IMR-90 (cell line): ENCODE results near the gene OR9Q2. TPM values are rescaled to one million over a fixed set of nuclear protein-coding genes. Genes with fewer than 3 reads are reported as not detected.

Source experiments
- ATAC-seq: fragments of 200-7000 bp; cut with Tn5 transposase; 2 replicates; pipeline ENCODE4 v1.9.1; 2020; ENCODE audit warnings: low read depth, mild to moderate bottlenecking, moderate library complexity
- BruUV-seq: library from RNA; stranded (reverse); fragments of 400-500 nt; replicated peaks from 2 replicates; lab custom pipeline; 2021; lab: Mats Ljungman, UMichigan
- CTCF ChIA-PET: fragments of 300-600 bp; formaldehyde crosslinking; extraction: SDS; loops from one replicate; lab custom pipeline; 2021; ENCODE audit warnings: antibody characterized with exemption; lab: Yijun Ruan, JAX
- POLR2A ChIA-PET: fragments of 300-600 bp; sonication (Branson Sonifier 250); formaldehyde crosslinking; loops from one replicate; lab custom pipeline; 2022; ENCODE audit warnings: antibody characterized with exemption; ENCODE audit not compliant: unreplicated experiment; lab: Charles Lee
- DNase-seq: peaks from one replicate; pipeline ENCODE4 v3.0.0; 2013
- H2AFZ ChIP-seq: replicated peaks from 2 replicates; pipeline ENCODE3; 2013; ENCODE audit warnings: low read length, mild to moderate bottlenecking; ENCODE audit not compliant: poor library complexity
- H2AK5ac ChIP-seq: 2 replicates; pipeline ENCODE4 v1.6.1; 2013; ENCODE audit warnings: low read depth, low read length, inconsistent platforms
- H2AK9ac ChIP-seq: replicated peaks from 2 replicates; pipeline ENCODE3; 2013; ENCODE audit warnings: mild to moderate bottlenecking, low read depth, low read length, moderate library complexity; ENCODE audit not compliant: poor library complexity
- H2BK120ac ChIP-seq: 2 replicates; pipeline ENCODE4 v1.6.1; 2013; ENCODE audit warnings: low read depth, low read length, inconsistent platforms
- H2BK15ac ChIP-seq: 3 replicates; pipeline ENCODE4 v1.6.1; 2013; ENCODE audit warnings: low read depth, low read length, inconsistent platforms
- H2BK20ac ChIP-seq: 2 replicates; pipeline ENCODE4 v1.6.1; 2013; ENCODE audit warnings: low read depth, mild to moderate bottlenecking, inconsistent platforms, low read length, moderate library complexity
- H2BK5ac ChIP-seq: 2 replicates; pipeline ENCODE4 v1.6.1; 2013; ENCODE audit warnings: mild to moderate bottlenecking, low read depth, low read length, inconsistent platforms; ENCODE audit not compliant: poor library complexity, severe bottlenecking
- H3K14ac ChIP-seq: replicated peaks from 2 replicates; pipeline ENCODE4 v1.6.1; 2013; ENCODE audit warnings: low read depth, low read length, inconsistent platforms
- H3K18ac ChIP-seq: 2 replicates; pipeline ENCODE4 v1.6.1; 2013; ENCODE audit warnings: low read depth, low read length, control low read depth
- H3K23ac ChIP-seq: 2 replicates; pipeline ENCODE4 v1.6.1; 2013; ENCODE audit warnings: low read depth, low read length, inconsistent platforms
- H3K27ac ChIP-seq: 2 replicates; pipeline ENCODE4 v1.5.1; 2013; ENCODE audit warnings: mild to moderate bottlenecking, control low read depth, low read length; ENCODE audit not compliant: insufficient read depth
- H3K27me3 ChIP-seq: 2 replicates; pipeline ENCODE4 v1.6.1; 2013; ENCODE audit warnings: low read length; ENCODE audit not compliant: control insufficient read depth, insufficient read depth
- H3K36me3 ChIP-seq: 2 replicates; pipeline ENCODE4 v1.6.1; 2013; ENCODE audit warnings: low read length, mixed read lengths; ENCODE audit not compliant: control insufficient read depth, insufficient read depth
- H3K4ac ChIP-seq: 2 replicates; pipeline ENCODE4 v1.6.1; 2013; ENCODE audit warnings: low read depth, low read length, inconsistent platforms
- H3K4me1 ChIP-seq: 2 replicates; pipeline ENCODE4 v1.6.1; 2013; ENCODE audit warnings: low read length, mixed read lengths; ENCODE audit not compliant: control insufficient read depth, insufficient read depth
- H3K4me2 ChIP-seq: 2 replicates; pipeline ENCODE4 v1.6.1; 2013; ENCODE audit warnings: low read depth, mild to moderate bottlenecking, control low read depth, low read length, moderate library complexity
- H3K4me3 ChIP-seq: 2 replicates; pipeline ENCODE4 v1.5.1; 2013; ENCODE audit warnings: low read depth, mild to moderate bottlenecking, control low read depth, low read length, moderate library complexity; ENCODE audit not compliant: insufficient read depth
- H3K56ac ChIP-seq: 2 replicates; pipeline ENCODE4 v1.6.1; 2013; ENCODE audit warnings: low read length, inconsistent platforms; ENCODE audit not compliant: insufficient read depth; ENCODE audit errors: extremely low read depth
- H3K79me1 ChIP-seq, 2 experiments: 2 replicates each; pipeline ENCODE4 v1.6.1; 2013; ENCODE audit warnings: low read length in 2 of 2, inconsistent platforms in 1 of 2, low read depth in 1 of 2
- H3K9ac ChIP-seq: 2 replicates; pipeline ENCODE4 v1.6.1; 2013; ENCODE audit warnings: low read depth, low read length, control low read depth
- H3K9me1 ChIP-seq: 2 replicates; pipeline ENCODE4 v1.6.1; 2013; ENCODE audit warnings: low read length, inconsistent platforms; ENCODE audit not compliant: insufficient read depth
- H3K9me3 ChIP-seq: 2 replicates; pipeline ENCODE4 v1.6.1; 2013; ENCODE audit warnings: low read length; ENCODE audit not compliant: control insufficient read depth, insufficient read depth
- H4K20me1 ChIP-seq: 2 replicates; pipeline ENCODE4 v1.6.1; 2013; ENCODE audit warnings: low read length, inconsistent platforms; ENCODE audit not compliant: insufficient read depth
- H4K5ac ChIP-seq: 2 replicates; pipeline ENCODE4 v1.6.1; 2013; ENCODE audit warnings: mild to moderate bottlenecking, low read depth, low read length, control low read depth
- H4K8ac ChIP-seq, 2 experiments: 2 replicates each; pipeline ENCODE4 v1.6.1; 2013; ENCODE audit warnings: low read depth in 2 of 2, low read length in 2 of 2, control low read depth in 1 of 2, inconsistent platforms in 1 of 2
- H4K91ac ChIP-seq: 2 replicates; pipeline ENCODE4 v1.6.1; 2013; ENCODE audit warnings: low read depth, low read length, inconsistent platforms; ENCODE audit not compliant: insufficient read depth
- BHLHE40 ChIP-seq: fragments of 150-350 bp; IDR thresholded peaks from 2 replicates; pipeline ENCODE4 v1.6.1; 2016; ENCODE audit warnings: mild to moderate bottlenecking, low read depth, low read length
- CEBPB ChIP-seq: IDR thresholded peaks from 2 replicates; pipeline ENCODE4 v1.6.1; 2012; ENCODE audit warnings: low read depth, low read length, improper control_type of control experiment
- CHD1 ChIP-seq: IDR thresholded peaks from 2 replicates; pipeline ENCODE4 v1.6.1; 2012; ENCODE audit warnings: low read depth, low read length, improper control_type of control experiment
- CTCF ChIP-seq: conservative IDR thresholded peaks from 2 replicates; pipeline ENCODE4 v1.5.1; 2012; ENCODE audit warnings: mild to moderate bottlenecking, low read depth, low read length, improper control_type of control experiment
- ELK1 ChIP-seq: fragments of 150-350 bp; IDR thresholded peaks from 2 replicates; pipeline ENCODE4 v1.6.1; 2016; ENCODE audit warnings: low read depth, mild to moderate bottlenecking, low read length, moderate library complexity, borderline replicate concordance
- FOS ChIP-seq: fragments of 150-350 bp; IDR thresholded peaks from 2 replicates; pipeline ENCODE4 v1.6.1; 2016; ENCODE audit warnings: low read depth, low read length
- MAFK ChIP-seq: IDR thresholded peaks from 2 replicates; pipeline ENCODE4 v1.6.1; 2012; ENCODE audit warnings: low read depth, low read length, improper control_type of control experiment
- MAZ ChIP-seq: IDR thresholded peaks from 2 replicates; pipeline ENCODE4 v1.6.1; 2012; ENCODE audit warnings: low read depth, mild to moderate bottlenecking, low read length, improper control_type of control experiment, moderate library complexity, borderline replicate concordance
- MXI1 ChIP-seq: IDR thresholded peaks from 2 replicates; pipeline ENCODE4 v1.6.1; 2012; ENCODE audit warnings: low read depth, mild to moderate bottlenecking, low read length, moderate library complexity, borderline replicate concordance
- NFE2L2 ChIP-seq: fragments of 150-350 bp; IDR thresholded peaks from 2 replicates; pipeline ENCODE4 v1.6.1; 2016; ENCODE audit warnings: low read depth, mild to moderate bottlenecking, low read length
- POLR2A ChIP-seq: IDR thresholded peaks from 2 replicates; pipeline ENCODE4 v1.6.1; 2012; ENCODE audit warnings: mild to moderate bottlenecking, low read depth, low read length
- RAD21 ChIP-seq: IDR thresholded peaks from 2 replicates; pipeline ENCODE4 v1.6.1; 2012; ENCODE audit warnings: low read length, improper control_type of control experiment
- RCOR1 ChIP-seq: IDR thresholded peaks from 2 replicates; pipeline ENCODE4 v1.6.1; 2012; ENCODE audit warnings: mild to moderate bottlenecking, low read length, improper control_type of control experiment; ENCODE audit not compliant: insufficient replicate concordance
- RFX5 ChIP-seq: IDR thresholded peaks from 2 replicates; pipeline ENCODE4 v1.8.0; 2012; ENCODE audit warnings: low read depth, mild to moderate bottlenecking, low read length, moderate library complexity
- SMC3 ChIP-seq: fragments of 150-350 bp; IDR thresholded peaks from 2 replicates; pipeline ENCODE4 v1.6.1; 2016; ENCODE audit warnings: low read depth, mild to moderate bottlenecking, antibody characterized with exemption, low read length, moderate library complexity
- USF2 ChIP-seq: fragments of 150-350 bp; IDR thresholded peaks from 2 replicates; pipeline ENCODE4 v1.6.1; 2017; ENCODE audit warnings: mild to moderate bottlenecking, antibody characterized with exemption, low read length, low read depth
- WGBS, 2 experiments: methylation state at CpG; one replicate each; pipeline versions ENCODE4 v1.1.5 to v1.1.7; 2013; ENCODE audit warnings: missing lambda C conversion rate in 2 of 2; ENCODE audit not compliant: insufficient read length in 1 of 2; ENCODE audit errors: extremely low coverage in 2 of 2; 5-methylcytosine and 5-hydroxymethylcytosine counted together
- dilution Hi-C: fragments of 300-500 bp; cut with HindIII; formaldehyde crosslinking; loops from one replicate; pipeline ENCODE4 v1.14.3; 2018; ENCODE audit warnings: low sequenced_read_pairs; ENCODE audit not compliant: unreplicated experiment
- in situ Hi-C: fragments of 300-500 bp; cut with MboI; formaldehyde crosslinking; loops from 3 replicates; pipeline ENCODE4 v1.14.3; 2019; ENCODE audit warnings: low sequenced_read_pairs, inconsistent platforms, mixed read lengths
- intact Hi-C: fragments of 100-400 bp; cut with micrococcal nuclease; formaldehyde crosslinking; loops from 2 replicates; pipeline ENCODE4 v1.10.0; 2022
- polyA plus RNA-seq, 3 experiments: library from polyadenylated mRNA; depleted of rRNA; stranded (reverse); fragments of >200 nt; gene quantifications; 2 replicates each; pipeline ENCODE4 v1.2.3, GENCODE V29; 2012; ENCODE audit warnings: low replicate concordance in 1 of 3
- total RNA-seq: library from RNA; depleted of rRNA; stranded (reverse); fragments of >200 nt; gene quantifications from 2 replicates; pipeline ENCODE4 v1.2.3, GENCODE V29; 2012

Gene OR9Q2
- total and polyA plus RNA-seq, 2 of the 4 experiments (the other 2 are of a cell fraction) = not detected

GRCh38 chr11:58192229-58192628, 3.4 kb downstream of the OR9Q2 start:
- H4K8ac ChIP-seq = no peak overlapping the region
- H2BK120ac ChIP-seq = no peak overlapping the region
- H3K4me2 ChIP-seq = no peak overlapping the region
- no peak overlapping the region for H2AK9ac ChIP-seq
- H4K5ac ChIP-seq = no peak overlapping the region
- no peak overlapping the region for H2BK15ac ChIP-seq
- H3K18ac ChIP-seq = no peak overlapping the region
- DNase-seq (no peak), ATAC-seq (no peak)
- no TSS peak for BruUV-seq
- no peaks in the 10 kb centered on the region for H3K9me3 ChIP-seq
- no peak overlapping the region for H4K91ac ChIP-seq
- H4K20me1 ChIP-seq = no peaks in the 10 kb centered on the region
- TF ChIP-seq RAD21 = no peak
- TF ChIP-seq RFX5 = no peak
- no peak for TF ChIP-seq BHLHE40
- no peak for TF ChIP-seq SMC3
- TF ChIP-seq CEBPB = no peak
- no peak for TF ChIP-seq MXI1
- no peak for TF ChIP-seq MAZ
- TF ChIP-seq MAFK = no peak
- TF ChIP-seq RCOR1 = no peak
- TF ChIP-seq NFE2L2 = no peak
- TF ChIP-seq USF2 = no peak
- TF ChIP-seq POLR2A = no peak
- no peak for TF ChIP-seq CTCF
- no peak for TF ChIP-seq CHD1
- TF ChIP-seq ELK1 = no peak
- no peak for TF ChIP-seq FOS
- H3K56ac ChIP-seq = no peak overlapping the region
- H3K23ac ChIP-seq = no peak overlapping the region
- H3K27me3 ChIP-seq = 0 out of 2 replicates have a peak, but pooled peaks cover 2% of the 10 kb centered on the region
- H3K4me3 ChIP-seq = no peak overlapping the region
- intact Hi-C loops = no loop called here
- WGBS, 2 experiments = no CpG with 5 or more reads among the region's 3 CpGs
- no peak overlapping the region for H2BK5ac ChIP-seq
- H3K79me1 ChIP-seq = no peaks in the 10 kb centered on the region
- H2AFZ ChIP-seq = no peak overlapping the region
- no peaks in the 10 kb centered on the region for H3K9me1 ChIP-seq
- no peak overlapping the region for H3K4ac ChIP-seq
- H3K14ac ChIP-seq = no peak overlapping the region
- ChIA-PET CTCF (no interaction called here), POLR2A (no interaction called here)
- H3K9ac ChIP-seq = no peak overlapping the region
- H3K36me3 ChIP-seq = no peaks in the 10 kb centered on the region
- H3K27ac ChIP-seq = no peak overlapping the region
- no peak overlapping the region for H2BK20ac ChIP-seq
- H3K4me1 ChIP-seq = no peaks in the 10 kb centered on the region
- no peak overlapping the region for H2AK5ac ChIP-seq
- in situ Hi-C loops = no loop called here
- dilution Hi-C loops = no loop called here
